ENCODE results near the gene SAMD10.
"Not testable (repeated sequence)": the region's sequence is repeated elsewhere in the genome, so short reads cannot be mapped to it uniquely, and the experiment has no call there.

Gene SAMD10

DNA sequence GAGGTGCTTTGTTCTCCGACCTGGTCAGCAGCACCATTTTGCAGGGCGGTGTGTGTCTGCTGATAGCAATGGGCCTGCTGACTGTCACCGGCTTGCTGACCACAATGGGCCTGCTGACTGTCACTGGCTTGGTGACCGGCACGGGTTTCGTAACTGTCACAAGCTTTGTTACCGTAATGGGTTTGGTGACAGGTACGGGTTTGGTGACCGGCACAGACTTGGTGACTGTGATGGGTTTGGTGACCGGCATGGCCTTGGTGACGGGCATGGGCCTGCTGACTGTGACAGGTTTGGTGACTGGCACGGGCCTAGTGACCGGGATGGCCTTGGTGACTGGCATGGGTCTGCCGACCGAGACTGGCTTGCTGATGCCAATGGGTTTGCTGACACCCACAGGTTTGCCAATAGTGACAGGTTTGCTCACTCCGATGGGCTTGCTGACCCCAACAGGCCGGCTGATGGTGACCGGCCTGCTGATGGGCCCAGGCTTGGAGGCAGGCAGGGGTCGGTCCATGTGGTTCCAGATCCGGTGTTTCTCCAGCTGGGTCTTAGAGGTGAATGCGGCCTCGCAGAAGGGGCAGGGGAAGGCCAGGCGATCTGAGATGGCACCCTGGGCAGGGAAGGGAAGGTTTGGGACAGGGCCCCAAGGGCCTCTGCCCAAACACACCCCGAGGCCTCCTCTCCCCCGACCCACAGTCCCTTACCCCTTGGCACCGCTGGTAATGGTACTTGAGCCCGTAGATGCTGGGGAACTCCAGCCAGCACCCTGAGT is 13.1 kb downstream of the SAMD10 start:
- H3K27ac ChIP-seq: no peak overlapping the region
- no peak for TF ChIP-seq CTCF (IDR thresholded peaks at IDR 0.05)
- no peak for TF ChIP-seq ZFX (IDR thresholded peaks at IDR 0.05; ENCODE audit: borderline replicate concordance)

- TF ChIP-seq ZFX (IDR thresholded peaks at IDR 0.05; ENCODE audit: borderline replicate concordance) (no peak), CTCF (IDR thresholded peaks at IDR 0.05) (no peak)
- H3K27ac ChIP-seq: no peak overlapping the region
Observed at GRCh38 chr20:63964412-63964811, 15.0 kb downstream of the SAMD10 start.

GRCh38 chr20:63963784-63964301 is 15.6 kb downstream of the SAMD10 start:
- TF ChIP-seq ZFX (IDR thresholded peaks at IDR 0.05; ENCODE audit: borderline replicate concordance) (no peak), CTCF (IDR thresholded peaks at IDR 0.05) (no peak)
- H3K27ac ChIP-seq: no peak overlapping the region

DNA sequence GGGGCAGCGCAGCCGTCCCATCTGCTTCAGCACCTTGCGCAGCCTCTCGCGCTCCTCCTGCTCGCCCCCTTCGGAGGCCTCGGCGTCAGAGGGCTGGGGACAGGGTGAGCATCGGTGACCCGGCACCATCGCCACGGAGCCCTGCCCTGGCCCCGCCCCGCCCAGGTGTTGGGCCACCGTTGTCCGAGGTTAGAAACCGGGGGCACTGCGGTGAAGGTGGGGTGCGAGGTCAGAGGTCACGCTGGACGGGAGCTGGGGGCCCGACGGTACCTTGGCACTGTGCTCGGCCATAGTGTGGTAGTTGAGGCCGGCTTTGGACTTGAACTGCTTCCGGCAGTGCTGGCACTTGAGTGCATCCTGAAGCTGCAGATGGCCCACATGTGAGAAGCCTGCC is 16.1 kb downstream of the SAMD10 start:
- no peak overlapping the region for H3K27ac ChIP-seq
- TF ChIP-seq CTCF (IDR thresholded peaks at IDR 0.05) (no peak), ZFX (IDR thresholded peaks at IDR 0.05; ENCODE audit: borderline replicate concordance) (no peak)

DNA sequence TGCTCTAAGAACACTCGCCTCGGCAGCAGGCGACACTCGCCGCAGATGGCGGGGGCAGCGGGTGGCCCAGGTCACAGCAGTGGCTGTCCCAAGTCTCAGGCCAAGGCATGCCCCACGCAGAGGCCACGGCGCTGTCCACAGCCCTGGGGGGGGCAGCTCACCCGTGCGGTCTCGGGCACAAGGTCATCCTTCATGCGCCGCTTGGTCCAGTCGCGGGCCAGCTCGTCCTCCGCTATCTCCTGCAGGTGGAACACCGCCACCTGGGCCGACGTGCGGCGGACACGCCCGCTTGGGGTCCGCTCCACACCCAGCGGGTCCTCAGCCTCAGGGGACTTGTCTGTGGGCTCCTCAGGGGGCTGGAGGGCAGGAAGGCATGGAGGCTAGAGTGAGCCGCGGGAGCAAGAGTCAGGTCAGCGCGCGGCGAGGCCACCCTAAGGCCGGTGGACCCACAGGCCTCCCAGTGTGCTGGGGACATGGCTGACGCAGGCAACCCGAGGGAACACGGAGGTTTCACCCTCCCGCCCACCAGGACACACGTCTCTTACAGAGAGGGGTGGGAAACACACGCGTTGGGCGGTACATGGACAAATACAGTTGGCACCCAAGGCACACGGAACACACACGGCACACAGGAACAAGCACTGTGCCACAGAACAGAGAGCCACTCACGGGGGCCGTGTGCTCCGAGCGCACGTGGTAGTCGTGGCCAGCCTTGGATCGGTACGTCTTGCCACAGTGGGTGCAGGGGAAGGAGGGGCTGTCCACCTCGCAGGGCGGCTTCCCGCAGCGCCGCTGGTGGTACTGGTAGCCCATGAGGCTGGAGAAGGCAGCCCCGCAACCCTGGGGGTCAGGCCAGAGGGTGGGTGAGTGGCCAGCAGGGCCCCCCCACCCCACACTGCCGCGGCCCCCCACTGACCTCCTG is 16.8 kb downstream of the SAMD10 start:
- no peak overlapping the region for H3K27ac ChIP-seq
- TF ChIP-seq CTCF (IDR thresholded peaks at IDR 0.05): no peak

DNA sequence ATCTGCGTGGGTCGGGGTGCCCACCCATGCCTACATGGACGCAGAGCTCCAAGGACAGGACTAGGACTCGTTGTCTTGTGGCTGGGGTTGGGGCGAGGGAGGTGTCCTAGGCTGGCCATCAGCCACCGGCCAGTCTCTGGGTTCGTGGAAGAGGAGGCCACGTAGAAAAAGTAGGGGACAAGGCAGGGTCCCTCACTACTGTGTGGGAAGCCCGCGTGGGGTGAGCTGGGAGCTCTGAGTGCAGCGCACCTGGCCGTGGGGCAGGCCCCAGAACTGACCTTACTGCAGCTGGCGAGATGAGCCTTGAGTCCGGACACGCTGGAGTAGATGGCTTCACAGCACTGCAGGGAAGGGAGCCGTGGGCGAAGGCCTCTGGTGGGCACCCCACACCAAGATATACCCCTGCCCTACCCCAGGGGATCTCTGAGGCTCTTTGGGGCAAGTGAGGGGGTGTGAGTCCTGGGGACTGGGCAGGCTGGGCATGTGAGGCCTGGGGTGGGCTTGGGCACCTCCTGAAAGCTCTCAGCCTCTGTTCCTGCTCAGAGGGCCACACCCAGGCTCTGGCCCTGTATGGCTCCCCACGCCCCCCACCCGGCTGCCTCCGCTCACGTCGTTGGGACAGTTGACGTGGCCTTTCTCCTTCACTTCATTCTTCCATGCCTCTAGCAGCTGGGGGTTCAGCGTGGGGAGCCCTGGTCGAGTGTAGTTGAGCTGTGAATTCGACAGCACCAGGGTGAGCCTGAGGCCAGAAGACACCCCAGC is 17.6 kb downstream of the SAMD10 start:
- H3K27ac ChIP-seq: no peak overlapping the region

DNA sequence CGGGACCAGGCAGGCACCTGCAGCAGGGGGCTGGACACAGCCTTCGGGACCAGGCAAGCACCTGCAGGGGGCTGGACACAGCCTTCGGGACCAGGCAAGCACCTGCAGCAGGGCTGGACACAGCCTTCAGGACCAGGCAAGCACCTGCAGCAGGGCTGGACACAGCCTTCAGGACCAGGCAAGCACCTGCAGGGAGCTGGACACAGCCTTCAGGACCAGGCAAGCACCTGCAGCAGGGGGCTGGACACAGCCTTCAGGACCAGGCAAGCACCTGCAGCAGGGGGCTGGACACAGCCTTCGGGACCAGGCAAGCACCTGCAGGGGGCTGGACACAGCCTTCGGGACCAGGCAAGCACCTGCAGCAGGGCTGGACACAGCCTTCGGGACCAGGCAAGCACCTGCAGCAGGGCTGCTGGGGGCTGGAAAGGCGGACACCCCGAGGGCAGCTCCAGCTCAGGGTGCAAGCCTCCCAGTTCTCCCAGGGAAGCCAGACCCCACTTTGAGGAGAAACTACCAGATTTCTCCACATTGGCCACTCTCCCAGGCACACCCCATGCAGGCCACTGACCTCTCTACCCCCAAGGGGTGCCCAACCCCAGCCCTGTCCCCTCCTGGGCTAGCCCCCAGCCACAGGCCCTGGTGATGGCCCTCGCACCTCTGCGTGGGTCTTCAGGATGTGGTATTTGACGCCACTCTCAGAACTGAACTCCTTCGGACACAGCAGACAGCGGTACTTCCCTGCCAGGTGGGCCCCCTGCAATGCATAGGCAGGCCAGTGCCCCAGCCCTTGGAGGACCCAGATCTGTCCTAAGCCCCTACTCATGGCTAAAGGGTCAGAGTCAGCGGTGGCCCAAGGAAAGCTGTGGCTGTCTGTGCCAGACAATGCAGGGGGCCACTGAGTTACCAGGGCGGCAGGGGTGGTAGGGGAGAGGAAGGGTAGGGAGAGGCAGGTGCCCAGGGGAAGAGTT is 18.5 kb downstream of the SAMD10 start:
- H3K27ac ChIP-seq: not testable (repeated sequence)

More for the DNA sequence above, 17.6 kb downstream of the SAMD10 start:
- TF ChIP-seq ZFX (IDR thresholded peaks at IDR 0.05; ENCODE audit: borderline replicate concordance) (no peak), CTCF (IDR thresholded peaks at IDR 0.05) (no peak)

Measured in 22Rv1 (cell line).